Stimulated activated naive CD8-positive, alpha-beta T cell treated with anti-CD3 and anti-CD28 coated beads, Interleukin-15, Interleukin-2, amounts not matched to agents 100 U/mL and 50 U/mL, for 24 hours (primary cell): ENCODE results near the gene ADAM11.
"Not testable (repeated sequence)": the region's sequence is repeated elsewhere in the genome, so short reads cannot be mapped to it uniquely, and the experiment has no call there.

Experiments used
- ATAC-seq: fragments of 150-1000 bp; cut with Tn5 transposase; one replicate; pipeline ENCODE4 v1.10.0; 2021
- DNase-seq: peaks from one replicate; pipeline ENCODE4 v3.0.0; 2021

ADAM11 gene

DNA sequence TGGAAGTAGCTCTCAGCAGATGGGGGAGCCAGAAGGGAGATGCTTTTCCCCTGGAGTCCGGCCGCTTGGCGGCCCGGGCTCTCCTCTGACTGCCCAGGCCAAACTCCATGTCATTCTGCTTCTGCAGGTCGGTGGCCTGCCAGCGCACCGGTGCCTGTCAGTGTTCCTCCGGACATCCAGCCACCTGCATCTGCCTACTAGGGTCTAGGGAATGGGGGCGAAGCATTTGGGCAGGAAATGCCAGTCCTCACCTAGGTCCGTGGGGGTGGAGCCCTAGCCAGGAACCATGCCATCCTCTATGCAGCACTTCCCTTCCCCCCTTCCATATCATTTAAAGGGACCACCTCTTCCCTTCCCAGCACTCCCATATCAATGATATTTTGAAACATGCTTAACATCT lies 37.1 kb downstream of the ADAM11 start:
- DNase-seq = no peak

DNA sequence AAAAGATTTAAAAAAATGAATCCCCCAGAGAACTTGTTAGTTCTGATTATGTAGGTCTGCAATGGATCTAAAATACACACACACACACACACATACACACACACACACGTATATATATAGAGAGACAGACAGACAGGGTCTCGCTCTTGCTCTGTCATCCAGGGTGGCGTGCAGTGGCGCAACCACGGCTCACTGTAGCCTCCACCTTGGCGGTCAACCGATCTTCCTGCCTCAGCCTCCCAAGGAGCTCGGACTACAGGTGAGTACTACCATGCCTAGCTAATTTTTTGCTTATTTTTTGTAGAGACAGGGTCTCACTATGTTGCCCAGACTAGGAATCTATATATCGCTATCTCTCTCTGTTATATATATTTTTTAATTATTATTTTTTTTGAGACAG lies 37.9 kb downstream of the ADAM11 start:
- ATAC-seq (no peak), DNase-seq (no peak)

More for the DNA sequence above, 37.1 kb downstream of the ADAM11 start:
- ATAC-seq = no peak

DNA sequence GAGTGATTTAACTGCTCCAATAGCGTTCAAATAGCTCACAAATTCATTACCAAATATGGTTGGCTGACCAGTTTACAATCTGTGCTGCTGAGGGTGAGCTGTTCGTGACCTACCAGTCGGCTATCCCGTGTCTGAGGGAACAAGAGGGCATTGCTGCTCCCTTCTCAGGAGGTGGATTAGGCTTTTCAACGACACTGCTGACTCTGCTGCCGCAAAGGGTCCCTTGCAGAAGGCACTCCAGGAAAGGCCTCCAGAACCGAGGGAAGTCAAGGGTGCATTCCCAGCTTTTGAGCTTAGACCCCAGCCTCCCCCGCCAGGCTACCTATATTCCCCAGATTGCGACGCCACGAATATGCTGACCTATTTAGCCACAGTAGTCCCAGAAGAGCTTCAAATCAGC lies 39.0 kb downstream of the ADAM11 start:
- ATAC-seq (no peak), DNase-seq (no peak)

DNA sequence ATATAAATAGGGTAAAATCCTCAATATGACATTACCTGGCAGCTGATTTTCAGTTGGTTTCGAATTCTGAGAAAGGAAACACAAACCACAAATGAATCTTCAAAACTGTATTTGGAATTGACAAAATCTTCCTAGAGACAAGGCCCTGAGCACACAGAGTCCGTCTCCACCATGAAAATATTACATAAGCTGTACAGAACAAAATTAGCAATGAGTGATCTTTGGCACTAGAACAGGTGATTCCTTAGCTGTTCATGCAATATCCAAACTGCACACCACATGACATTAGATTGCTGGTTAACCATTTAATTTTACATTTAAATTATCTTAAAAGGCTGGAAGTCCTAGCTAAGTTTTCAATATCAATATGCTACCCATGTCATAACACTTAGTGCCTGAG lies 39.6 kb downstream of the ADAM11 start:
- ATAC-seq = no peak
- no peak for DNase-seq

DNA sequence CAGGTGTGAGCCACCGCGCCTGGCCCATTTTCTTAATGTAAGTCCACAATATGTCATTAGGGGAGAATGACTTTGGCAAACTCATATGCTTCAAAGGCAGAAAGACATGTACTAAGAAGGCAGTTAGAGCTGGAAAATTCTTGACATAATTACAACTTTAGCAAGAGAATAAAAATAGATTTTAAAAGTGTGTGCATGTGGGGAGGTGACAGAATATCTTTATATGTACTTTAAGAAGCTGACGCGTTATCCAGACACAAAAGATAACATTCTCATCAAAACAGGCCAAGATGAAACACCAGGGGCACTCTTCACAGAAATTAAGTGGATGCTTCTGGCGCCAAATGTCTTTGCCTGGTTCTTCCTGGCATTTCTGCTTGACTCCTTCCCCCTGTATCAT lies 43.1 kb downstream of the ADAM11 start:
- DNase-seq = no peak
- no peak for ATAC-seq

DNA sequence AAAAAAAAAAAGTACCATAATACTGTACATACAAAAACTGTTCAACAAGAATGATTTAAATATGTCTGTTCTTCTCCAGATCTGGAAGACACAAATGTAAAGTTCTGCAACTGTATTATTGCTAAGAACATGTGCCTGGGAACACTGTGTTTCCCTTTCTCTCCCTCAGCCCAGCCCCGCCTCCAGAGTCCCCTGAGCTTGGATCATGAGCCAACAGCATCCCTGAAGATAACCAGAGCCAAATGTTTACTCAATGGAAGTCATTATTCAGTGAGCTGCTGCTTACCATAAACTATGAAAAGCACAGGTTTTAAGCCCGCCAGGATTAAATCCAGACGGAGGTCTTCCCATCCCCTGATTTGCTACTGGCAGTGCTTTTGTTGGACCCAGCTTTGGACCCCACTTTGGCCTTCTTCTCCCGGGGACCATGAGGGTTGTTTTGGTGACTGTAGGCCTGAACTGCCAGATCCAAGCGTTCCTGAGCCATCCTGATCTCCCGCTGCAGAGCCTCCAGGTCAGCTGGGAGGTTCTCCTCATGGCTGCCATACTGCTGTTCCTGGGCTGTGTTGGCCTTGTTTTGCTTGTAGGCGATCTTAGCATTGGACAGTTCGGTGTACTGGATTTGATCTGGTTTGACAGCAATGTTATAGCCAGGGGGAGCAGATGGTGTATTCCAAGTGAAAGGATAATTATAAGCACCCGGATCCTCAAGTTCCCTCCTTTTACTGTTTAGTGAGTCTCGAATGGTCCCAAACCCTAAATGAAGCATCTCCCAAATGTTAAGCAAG lies 45.7 kb downstream of the ADAM11 start:
- DNase-seq (no peak), ATAC-seq (no peak)

DNA sequence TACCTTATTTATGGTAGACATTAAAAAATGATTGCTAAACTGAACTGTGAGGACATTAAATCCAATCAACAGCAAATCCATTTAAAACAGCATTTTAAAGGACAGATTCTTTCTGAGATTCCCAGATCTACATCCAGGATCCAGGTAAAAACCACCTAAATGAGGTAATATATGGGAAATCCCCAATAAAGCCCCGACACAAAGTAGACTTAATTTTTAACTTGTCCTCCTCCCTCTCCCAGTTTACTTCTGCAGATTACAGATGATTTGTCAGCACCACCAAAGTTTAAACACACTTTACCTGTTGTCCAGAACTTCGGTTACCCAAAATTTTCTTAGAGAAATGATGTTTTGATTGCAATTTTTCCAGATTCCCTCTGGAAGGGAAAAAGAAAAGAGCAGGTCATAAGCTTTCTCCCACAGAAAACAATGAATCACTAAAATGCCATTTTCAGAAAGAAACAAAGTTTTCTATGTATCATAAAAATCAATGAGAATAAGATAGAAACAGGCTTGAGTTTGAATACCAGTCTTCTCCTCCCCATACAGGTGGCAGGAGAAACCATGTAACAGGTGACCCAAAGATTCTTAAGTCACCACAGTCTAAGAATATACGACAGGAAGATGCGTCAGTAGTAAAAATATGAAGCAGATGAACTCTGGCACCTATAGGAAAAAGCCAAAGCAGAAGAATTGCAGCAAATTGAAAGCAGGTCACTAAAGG lies 48.5 kb downstream of the ADAM11 start:
- DNase-seq (no peak), ATAC-seq (no peak)

DNA sequence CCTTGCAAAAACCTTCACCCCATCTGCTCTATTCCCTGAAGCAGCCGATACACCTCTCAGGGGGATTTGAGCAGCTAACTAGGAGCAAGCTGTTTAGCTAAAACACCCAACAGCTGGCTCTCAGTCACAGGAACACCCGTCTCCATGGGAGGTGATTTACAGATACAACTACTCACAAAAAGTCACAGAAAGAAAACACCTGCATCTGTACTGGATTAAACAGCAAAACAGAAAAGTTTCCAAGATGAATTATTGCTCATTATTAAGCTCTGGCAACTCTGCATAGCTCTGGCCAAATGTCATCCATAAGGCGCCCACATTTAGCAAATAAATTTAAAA lies 49.0 kb downstream of the ADAM11 start:
- DNase-seq (no peak), ATAC-seq (no peak)

DNA sequence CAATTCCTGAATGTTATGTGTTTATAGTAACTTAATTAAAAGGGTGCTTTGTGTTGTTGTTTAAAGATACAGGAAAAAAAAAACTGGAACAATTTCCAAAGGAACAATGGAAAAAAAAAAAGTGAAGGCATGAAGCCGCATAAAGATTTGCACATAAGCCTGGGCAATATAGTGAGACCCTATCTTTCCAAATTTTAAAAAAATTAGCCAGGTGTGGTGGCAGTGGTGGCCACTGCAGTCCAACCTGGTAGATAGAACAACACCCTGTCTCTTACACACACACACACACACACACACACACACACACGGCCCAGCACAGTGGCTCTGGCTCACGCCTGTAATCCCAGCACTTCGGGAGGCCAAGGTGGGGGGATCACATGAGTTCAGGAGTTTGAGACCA lies 49.4 kb downstream of the ADAM11 start:
- ATAC-seq = no peak
- DNase-seq = no peak

DNA sequence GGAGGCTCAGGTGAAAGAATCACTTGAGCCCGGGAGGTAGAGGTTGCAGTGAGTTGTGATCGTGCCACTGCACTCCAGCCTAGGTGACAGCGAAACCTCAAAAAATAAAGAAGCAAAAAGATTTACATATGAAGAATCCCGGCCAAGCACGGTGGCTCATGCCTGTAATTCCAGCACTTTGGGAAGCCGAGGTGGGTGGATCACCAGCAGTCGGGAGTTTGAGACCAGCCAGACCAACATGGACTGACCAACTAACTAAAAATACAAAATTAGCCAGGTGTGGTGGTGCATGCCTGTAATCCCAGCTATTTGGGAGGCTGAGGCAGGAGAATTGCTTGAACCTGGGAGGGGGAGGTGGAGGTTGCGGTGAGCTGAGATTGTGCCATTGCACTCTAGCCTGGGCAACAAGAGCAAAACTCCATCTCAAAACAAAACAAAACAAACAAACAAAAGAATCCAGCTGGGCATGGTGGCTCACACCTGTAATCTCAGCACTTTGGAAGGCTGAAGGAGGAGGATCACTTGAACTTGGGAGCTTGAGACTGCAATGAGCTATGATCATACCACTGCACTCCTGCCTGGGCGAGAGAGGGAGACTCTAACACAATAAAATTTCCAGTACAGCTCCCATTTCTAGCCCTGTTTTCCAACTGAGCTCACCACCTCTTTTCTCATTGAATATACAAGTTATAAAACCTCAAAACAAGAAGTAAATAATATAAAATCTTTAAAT lies 50.0 kb downstream of the ADAM11 start:
- not testable (repeated sequence) for ATAC-seq, DNase-seq

DNA sequence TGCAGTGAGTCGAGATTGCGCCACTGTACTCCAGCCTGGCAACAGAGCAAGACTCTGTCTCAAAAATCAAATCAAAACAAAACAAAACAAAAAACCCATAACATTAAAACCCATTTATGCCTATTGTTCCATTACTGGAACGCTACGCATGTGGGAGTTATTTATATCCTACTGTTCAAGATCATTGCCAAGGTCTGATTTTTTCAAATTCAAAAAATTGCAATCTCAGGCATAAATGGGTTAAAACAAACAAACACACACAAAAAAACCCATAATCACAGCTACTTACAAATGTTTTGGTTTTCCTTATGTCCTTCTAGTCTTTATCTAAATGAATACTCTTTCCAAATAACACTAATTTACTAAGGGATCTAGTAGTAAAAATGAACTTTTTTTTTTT lies 53.5 kb downstream of the ADAM11 start:
- no peak for ATAC-seq
- DNase-seq = no peak

DNA sequence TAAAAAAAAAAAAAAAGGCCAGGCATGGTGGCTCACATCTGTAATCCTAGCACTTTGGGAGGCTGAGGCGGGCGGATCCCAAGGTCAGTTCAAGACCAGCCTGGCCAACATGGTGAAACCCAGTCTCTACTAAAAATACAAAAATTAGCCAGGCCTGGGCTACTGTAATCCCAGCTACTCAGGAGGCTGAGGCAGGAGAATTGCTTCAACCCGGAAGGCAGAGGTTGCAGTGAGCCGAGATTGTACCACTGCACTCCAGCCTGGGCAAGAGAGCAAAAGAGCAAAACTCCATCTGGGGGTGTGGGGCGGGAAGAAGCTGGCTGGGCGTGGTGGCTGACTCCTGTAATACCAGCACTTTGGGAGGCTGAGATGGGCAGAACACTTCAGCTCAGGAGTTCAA lies 59.7 kb downstream of the ADAM11 start:
- not testable (repeated sequence) for ATAC-seq, DNase-seq

DNA sequence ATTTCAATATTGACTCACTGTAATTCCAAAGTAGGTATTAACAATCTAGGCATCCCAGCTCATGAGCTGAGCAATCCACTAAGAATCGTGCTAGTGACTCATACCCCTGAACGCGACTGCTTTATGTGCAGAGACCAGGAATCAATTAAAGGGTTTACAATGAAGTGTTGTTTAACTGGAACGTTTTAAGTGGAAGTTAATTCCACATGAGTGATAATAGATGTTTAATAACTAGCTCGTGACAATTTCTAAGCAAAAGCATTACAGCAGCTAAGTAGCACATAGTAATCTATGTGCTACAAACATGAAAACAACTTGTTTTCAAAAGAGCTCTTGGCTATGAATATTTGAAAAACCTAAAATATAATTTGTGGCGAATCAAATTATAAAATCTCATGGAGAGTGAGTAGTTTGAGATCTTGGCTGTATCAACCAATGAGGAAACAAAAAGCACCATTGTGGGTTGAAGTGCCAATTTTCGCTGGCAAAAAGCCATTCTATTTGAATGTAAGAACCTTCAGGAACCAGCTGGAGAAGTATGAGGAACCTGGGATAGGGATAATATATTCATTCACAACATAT lies 61.9 kb downstream of the ADAM11 start:
- no peak for DNase-seq
- ATAC-seq = no peak

DNA sequence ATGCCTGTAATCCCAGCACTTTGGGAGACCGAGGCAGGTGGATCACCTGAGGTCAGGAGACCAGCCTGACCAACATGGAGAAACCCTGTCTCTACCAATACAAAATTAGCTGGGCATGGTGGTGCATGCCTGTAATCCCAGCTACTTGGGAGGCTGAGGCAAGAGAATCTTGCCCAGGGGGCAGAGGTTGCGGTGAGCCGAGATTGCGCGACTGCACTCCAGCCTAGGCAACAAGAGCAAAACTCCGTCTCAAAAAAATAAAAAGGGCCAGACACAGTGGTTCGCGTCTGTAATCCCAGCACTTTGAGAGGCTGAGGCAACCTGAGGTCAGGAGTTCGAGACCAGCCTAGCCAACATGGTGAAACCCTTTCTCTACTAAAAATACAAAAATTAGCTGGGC lies 66.4 kb downstream of the ADAM11 start:
- DNase-seq, ATAC-seq: not testable (repeated sequence)

DNA sequence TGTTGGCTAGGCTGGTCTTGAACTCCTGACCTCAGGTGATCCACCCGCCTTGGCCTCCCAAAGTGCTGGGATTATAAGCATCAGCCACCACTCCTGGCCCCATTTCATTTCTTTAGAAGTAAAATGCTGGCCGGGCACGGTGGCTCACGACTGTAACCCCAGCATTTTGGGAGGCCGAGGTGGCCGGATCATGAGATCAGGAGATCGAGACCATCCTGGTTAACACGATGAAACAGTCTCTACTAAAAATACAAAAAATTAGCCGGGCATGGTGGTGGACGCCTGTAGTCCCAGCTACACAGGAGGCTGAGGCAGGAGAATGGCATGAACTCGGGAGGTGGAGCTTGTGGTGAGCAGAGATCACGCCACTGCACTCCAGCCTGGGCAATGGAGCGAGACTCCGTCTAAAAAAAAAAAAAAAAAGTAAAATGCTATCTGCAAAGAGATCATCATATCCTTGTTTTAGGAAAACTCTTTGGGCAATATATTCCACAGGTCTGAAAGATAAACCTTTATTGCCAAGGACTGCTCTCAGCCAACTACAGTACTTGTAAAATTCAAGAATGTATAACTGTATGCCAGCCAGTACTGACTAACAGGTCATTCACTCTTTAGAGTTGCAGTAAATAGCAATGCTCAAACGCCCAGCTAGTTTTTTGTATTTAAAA lies 67.5 kb downstream of the ADAM11 start:
- no peak for ATAC-seq
- no peak for DNase-seq

DNA sequence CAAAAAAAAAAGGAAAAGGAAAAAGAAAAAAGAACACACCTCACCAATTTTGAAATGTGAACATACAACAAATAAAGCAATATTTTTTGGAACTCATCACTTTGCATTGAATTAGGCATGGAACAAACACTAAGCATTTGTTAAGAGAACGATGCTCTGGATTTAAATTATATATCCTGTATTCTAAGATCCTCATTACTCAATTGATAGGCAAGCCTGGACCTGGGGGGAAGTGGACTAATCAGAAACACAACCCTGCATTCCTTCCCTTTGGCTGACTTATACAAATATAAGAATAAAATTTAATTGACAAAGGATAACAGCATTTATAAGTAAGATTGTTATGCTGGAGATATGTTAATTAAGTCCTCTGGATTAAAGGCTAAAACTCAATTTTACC lies 69.1 kb downstream of the ADAM11 start:
- DNase-seq (no peak), ATAC-seq (no peak)

DNA sequence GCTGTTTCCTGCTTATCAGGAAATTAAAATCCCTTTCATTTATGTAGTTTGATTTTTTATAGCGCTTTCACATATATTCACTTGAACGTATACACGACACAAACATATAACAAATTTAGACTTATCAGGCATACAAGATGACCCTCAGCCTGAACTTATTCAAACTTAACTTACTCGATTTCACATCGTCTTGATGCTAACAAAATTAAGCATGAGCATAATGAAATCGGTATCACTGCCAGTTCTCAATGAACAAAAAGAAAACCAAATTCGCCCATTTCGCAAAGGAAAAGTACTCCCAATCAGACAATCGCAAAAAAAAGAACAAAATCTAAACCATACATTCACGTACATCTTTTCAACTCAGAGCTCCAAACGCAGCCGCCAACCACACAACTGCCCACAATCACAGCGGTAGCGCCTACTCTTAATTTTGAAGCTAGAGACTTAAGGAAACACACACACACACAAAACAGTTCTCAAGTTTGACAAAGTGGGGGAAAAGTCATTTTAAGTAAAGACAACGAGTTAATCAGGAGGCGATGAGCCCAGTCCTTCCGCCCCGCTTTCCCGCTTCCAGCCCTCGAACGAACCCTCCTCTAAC lies 70.2 kb downstream of the ADAM11 start:
- DNase-seq = peak; percentile 29
- ATAC-seq = no peak

DNA sequence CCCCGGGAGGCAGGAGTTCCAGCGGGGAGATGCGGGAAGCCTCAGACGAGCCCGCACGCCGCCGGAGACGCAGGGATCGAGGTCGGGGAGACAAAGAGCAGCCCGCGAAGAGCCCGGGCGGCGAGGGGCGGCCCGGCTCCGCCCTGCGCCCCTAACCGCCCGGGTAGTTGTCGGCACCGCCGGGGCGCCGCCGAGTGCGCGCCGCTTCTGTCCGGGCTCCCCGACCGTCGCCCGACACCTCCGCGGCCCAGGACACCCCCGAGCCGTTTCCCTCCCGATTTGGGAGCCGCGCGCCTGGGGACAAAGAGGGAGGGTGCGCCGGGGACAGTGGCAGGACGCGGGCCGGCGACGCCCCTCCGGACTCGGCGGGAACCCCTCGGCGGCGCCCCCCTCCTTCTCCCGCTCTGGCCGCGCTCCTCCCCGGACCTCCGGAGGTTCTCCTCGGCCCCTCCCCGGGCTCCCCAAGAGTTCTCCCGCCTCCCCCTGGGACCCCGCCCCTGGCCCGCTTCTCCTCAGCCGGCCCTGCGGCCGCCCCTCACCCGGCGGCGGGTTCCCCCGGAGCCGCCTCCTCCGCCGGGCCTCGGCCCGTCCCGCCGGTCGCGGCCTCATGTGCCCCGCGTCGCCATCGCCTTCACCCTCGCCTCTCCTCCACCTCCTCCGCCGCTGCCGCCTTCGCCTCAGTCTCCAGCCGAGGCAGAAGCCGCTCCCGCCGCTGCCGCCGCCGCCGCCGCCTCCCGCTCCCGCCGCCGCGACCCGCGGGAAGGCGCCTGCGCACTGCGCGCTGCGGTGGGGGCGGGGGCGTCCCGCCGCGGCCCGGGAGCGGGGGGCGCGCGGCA lies 71.0 kb downstream of the ADAM11 start, which contains the start of gene GJC1:
Gene GJC1, minus strand, starts transcription at position 765 of the 836 bp plus-strand sequence. CDS start 24,470 bp downstream, outside the sequence.
- DNase-seq = peak; percentile 44
- peak; percentile 67 for ATAC-seq

DNA sequence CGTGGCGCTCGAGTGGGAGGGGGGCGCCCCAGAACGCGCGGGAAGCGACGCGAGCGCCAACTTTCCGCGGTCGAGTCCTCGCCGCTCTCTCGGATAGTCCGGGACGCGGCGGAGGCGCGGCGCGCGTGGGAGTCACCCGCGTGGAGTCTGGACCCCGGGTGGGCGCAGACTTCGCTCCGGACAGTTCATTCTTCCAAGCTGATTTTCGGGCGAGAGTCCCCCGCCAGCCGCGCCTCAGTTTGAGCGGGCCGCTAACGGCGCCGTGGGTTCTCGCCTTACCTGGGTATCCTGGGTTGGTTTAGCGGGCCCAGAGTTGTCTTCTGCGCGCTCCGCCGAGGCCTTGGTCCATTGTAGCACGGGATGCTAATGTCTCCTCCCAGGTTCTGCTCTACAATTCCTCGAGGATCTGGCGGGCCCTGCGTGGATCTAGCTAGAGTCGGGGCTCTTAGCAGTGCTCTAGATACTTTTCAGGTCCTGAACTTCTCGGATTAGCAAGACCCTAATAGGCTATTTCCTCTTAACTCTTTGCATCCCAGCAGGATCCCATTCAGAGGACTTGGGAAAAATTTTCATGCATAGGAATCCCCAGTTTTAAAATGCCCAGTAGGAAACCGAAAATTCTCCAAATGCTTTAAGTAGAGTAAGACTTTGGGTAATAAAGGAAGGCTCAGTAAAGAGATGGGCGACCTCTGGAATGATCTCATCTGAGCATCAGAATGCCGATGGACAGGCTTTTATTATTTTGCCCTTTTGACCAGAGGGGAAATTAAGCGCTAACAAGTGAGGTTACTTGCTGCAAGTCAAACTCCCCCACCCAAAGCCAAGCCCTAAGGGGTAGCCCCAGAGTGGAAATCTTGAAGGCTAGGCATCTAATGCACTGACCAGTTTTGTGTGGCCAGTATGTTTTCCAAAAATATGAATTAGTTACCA lies 71.8 kb downstream of the ADAM11 start:
- ATAC-seq (peak; percentile 10), DNase-seq (no peak)

DNA sequence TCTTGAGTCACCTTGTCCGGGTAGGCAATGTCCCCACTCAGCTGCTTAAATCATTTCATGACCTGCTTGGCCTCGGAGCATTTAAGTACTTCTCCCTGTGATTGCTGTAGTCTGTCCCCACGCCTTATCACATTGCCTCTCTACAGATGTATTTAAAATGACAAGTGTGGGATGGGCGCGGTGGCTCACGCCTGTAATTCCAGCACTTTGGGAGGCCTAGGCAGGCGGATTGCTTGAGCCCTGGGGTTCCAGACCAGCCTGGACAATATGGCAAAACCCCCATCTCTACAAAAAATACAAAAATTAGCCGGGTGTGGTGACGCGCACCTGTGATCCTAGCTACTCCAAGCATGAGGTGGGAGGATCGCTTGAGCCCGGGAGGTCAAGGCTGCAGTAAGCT lies 72.6 kb downstream of the ADAM11 start:
- DNase-seq (no peak), ATAC-seq (no peak)
